Parathyroid adenoma (tissue), 2 donors: Measurements from ENCODE around the gene ALPG.

Experiments
- H2AFZ ChIP-seq: fragments of 300-600 bp; sonication (generic); one replicate; pipeline ENCODE4 v1.7.0; 2017; ENCODE audit warnings: antibody characterized with exemption, mild to moderate bottlenecking
- H3K27ac ChIP-seq: fragments of 300-600 bp; sonication (generic); one replicate; pipeline ENCODE4 v1.7.0; 2017
- H3K27me3 ChIP-seq: fragments of 300-600 bp; sonication (generic); one replicate; pipeline ENCODE4 v1.7.0; 2017; ENCODE audit warnings: low read length; ENCODE audit not compliant: control insufficient read depth, insufficient read depth
- H3K36me3 ChIP-seq: fragments of 300-600 bp; sonication (generic); one replicate; pipeline ENCODE4 v1.7.0; 2017; ENCODE audit warnings: low read length; ENCODE audit not compliant: control insufficient read depth, insufficient read depth
- H3K4me1 ChIP-seq: fragments of 300-600 bp; sonication (generic); one replicate; pipeline ENCODE4 v1.7.0; 2017; ENCODE audit warnings: control low read depth
- H3K4me2 ChIP-seq: fragments of 300-600 bp; sonication (generic); one replicate; pipeline ENCODE4 v1.7.0; 2017; ENCODE audit warnings: low read length
- H3K4me3 ChIP-seq: fragments of 300-600 bp; sonication (generic); one replicate; pipeline ENCODE4 v1.7.0; 2017; ENCODE audit warnings: low read depth, low read length
- H3K79me2 ChIP-seq: fragments of 300-600 bp; sonication (generic); one replicate; pipeline ENCODE4 v1.7.0; 2017; ENCODE audit warnings: control low read depth
- H3K9ac ChIP-seq: fragments of 300-600 bp; sonication (generic); one replicate; pipeline ENCODE4 v1.7.0; 2017; ENCODE audit warnings: mild to moderate bottlenecking
- H3K9me3 ChIP-seq: fragments of 300-600 bp; sonication (generic); one replicate; pipeline ENCODE4 v1.7.0; 2017; ENCODE audit warnings: low read length; ENCODE audit not compliant: control insufficient read depth
- CTCF ChIP-seq: fragments of 300-600 bp; sonication (generic); IDR thresholded peaks from one replicate; pipeline ENCODE4 v1.7.0; 2017; ENCODE audit warnings: antibody characterized with exemption, mild to moderate bottlenecking
- donor health status: primary hyperparathyroidism.

Gene ALPG

GRCh38 chr2:232456296-232457120, 49.9 kb downstream of the ALPG start:
- Histone ChIP-seq H3K36me3 (no peaks in the 10 kb centered on the region), H3K4me2 (no peak overlapping the region), H3K27ac (no peak overlapping the region), H3K27me3 (no peaks in the 10 kb centered on the region), H3K9me3 (no peaks in the 10 kb centered on the region), H3K9ac (no peak overlapping the region), H3K4me1 (no peaks in the 10 kb centered on the region), H2AFZ (no peak overlapping the region), H3K79me2 (no peaks in the 10 kb centered on the region), H3K4me3 (no peak overlapping the region)
- TF ChIP-seq CTCF, result no peak

DNA sequence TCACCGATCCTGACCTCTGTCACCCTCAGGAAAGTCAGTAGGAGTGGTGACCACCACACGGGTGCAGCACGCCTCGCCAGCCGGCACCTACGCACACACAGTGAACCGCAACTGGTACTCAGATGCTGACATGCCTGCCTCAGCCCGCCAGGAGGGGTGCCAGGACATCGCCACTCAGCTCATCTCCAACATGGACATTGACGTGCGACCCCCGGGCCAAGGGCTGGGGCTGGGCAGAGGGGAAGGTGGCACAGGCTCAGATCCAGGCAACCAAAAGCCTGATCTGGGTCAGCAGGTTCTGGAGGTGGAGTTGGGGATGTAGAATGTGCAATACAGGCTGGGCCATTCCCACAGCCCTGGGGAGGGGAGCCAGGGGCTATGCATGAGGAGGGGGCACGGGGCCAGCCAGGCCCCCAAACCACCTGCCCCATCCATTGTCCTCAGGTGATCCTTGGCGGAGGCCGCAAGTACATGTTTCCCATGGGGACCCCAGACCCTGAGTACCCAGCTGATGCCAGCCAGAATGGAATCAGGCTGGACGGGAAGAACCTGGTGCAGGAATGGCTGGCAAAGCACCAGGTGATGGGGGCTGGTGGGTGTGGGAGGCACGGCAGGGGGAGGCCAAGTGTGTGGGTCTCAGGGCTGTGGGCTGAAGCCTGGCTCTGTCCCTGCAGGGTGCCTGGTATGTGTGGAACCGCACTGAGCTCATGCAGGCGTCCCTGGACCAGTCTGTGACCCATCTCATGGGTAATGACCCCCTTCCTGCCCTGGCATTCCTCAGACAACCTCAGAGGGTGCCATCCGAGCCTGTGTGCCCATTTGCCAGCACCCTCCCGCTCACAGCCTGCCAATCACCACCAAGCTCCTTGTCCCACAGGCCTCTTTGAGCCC, 50.7 kb downstream of the ALPG start:
- no peaks in the 10 kb centered on the region for H3K27me3 ChIP-seq
- H3K4me1 ChIP-seq, result no peaks in the 10 kb centered on the region
- TF ChIP-seq CTCF, result no peak
- no peaks in the 10 kb centered on the region for H3K36me3 ChIP-seq
- no peak overlapping the region for H2AFZ ChIP-seq
- no peak overlapping the region for H3K4me2 ChIP-seq
- no peak overlapping the region for H3K27ac ChIP-seq
- H3K9me3 ChIP-seq, result no peaks in the 10 kb centered on the region
- H3K4me3 ChIP-seq, result no peak overlapping the region
- H3K9ac ChIP-seq, result no peak overlapping the region
- no peaks in the 10 kb centered on the region for H3K79me2 ChIP-seq

DNA sequence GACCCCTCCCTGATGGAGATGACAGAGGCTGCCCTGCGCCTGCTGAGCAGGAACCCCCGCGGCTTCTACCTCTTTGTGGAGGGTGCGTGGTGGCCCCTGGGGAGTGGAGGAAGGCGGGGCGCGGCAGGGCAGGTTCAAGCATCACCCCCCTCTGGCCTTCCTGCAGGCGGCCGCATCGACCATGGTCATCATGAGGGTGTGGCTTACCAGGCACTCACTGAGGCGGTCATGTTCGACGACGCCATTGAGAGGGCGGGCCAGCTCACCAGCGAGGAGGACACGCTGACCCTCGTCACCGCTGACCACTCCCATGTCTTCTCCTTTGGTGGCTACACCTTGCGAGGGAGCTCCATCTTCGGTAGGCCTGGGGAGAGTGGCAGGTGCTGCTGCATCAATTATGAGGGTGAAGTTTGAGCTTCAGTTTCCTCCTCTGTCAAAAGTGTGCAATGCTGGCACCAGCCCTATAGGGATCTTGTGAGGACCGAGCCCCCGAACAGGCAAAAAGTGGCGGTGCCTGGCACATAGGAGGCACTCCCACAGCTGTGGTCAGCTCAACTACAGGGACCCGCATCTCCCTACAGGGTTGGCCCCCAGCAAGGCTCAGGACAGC, 51.5 kb downstream of the ALPG start:
- no peaks in the 10 kb centered on the region for H3K79me2 ChIP-seq
- no peak for TF ChIP-seq CTCF

GRCh38 chr2:232458661-232459418, 52.2 kb downstream of the ALPG start:
- Histone ChIP-seq H2AFZ (no peak overlapping the region), H3K4me3 (no peak overlapping the region), H3K36me3 (no peaks in the 10 kb centered on the region), H3K4me2 (no peak overlapping the region), H3K27ac (no peak overlapping the region), H3K79me2 (no peaks in the 10 kb centered on the region), H3K4me1 (no peaks in the 10 kb centered on the region), H3K27me3 (no peaks in the 10 kb centered on the region), H3K9me3 (no peaks in the 10 kb centered on the region), H3K9ac (no peak overlapping the region)
- TF ChIP-seq CTCF, result no peak

More for the DNA sequence above, 51.5 kb downstream of the ALPG start:
- Histone ChIP-seq H3K9me3 (no peaks in the 10 kb centered on the region), H3K9ac (no peak overlapping the region), H2AFZ (no peak overlapping the region), H3K27ac (no peak overlapping the region), H3K4me3 (no peak overlapping the region), H3K36me3 (no peaks in the 10 kb centered on the region), H3K27me3 (no peaks in the 10 kb centered on the region), H3K4me2 (no peak overlapping the region), H3K4me1 (no peaks in the 10 kb centered on the region)
